BE2C (cell line): ENCODE results near the gene PRKCH.
"Not testable (repeated sequence)": the region's sequence is repeated elsewhere in the genome, so short reads cannot be mapped to it uniquely, and the experiment has no call there.

Source experiments
- DNase-seq: peaks from one replicate; pipeline ENCODE4 v3.0.0-alpha.2; 2020
- H3K27me3 ChIP-seq: fragments of 250-450 bp; sonication (Bioruptor Pico); 2 replicates; pipeline ENCODE4 v1.5.1; 2020; ENCODE audit warnings: mild to moderate bottlenecking
- H3K36me3 ChIP-seq: fragments of 250-450 bp; sonication (Bioruptor Pico); 2 replicates; pipeline ENCODE4 v1.5.1; 2020; ENCODE audit warnings: mild to moderate bottlenecking
- H3K4me1 ChIP-seq: fragments of 250-450 bp; sonication (Bioruptor Pico); 2 replicates; pipeline ENCODE4 v1.5.1; 2020
- H3K4me3 ChIP-seq: 2 replicates; pipeline ENCODE4 v1.5.1; 2011; ENCODE audit warnings: low read depth, low read length
- H3K9me3 ChIP-seq: fragments of 250-450 bp; sonication (Bioruptor Pico); 2 replicates; pipeline ENCODE4 v1.5.1; 2020
- TF ChIP-seq, protein P1 (sequence below): IDR thresholded peaks from 2 replicates; pipeline ENCODE4 v1.5.1; 2012; ENCODE audit warnings: mild to moderate bottlenecking, low read depth, low read length

The PRKCH gene

DNA sequence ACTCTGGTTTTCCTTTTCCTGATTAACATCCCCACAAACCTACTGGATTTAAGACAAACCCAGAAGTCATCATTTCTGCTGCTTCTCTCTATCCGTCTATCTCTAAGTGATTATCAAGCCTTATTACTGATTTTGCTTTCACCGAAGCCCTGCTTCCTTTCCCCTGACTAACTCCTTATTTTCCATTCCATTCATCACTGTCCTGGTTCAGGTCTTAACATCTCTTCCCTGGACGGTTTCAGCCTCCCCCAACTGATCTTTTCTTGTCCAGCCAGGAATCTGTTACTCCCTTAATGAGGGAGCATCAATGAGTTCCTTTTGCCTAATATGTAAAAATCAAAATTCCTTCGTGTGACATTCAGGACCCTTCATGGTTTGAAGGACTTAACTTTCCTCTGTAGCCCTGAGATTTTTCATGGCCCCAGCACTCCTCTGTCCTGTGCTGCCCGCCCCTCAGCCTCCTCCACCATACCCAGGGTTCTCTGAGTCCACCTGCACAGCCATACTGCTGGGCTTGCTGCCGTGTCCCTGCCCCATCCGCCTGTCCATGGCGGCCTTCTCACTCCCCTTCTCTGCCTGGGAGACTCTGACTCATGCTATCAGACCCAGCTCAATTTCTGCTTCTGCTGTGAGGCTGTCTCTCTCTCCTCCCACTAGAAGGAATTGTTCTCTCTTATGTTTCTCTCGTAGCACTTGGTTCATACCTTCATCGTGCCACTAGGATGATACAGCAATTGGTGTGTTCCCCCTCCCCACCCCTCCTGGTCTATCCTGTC, 206.1 kb downstream of the PRKCH start:
- Histone ChIP-seq H3K36me3 (no peaks in the 10 kb centered on the region), H3K9me3 (no peaks in the 10 kb centered on the region), H3K27me3 (no peaks in the 10 kb centered on the region), H3K4me3 (no peak overlapping the region), H3K4me1 (peaks cover 38% of the 10 kb centered on the region)
- peak; percentile 29 for DNase-seq
- TF ChIP-seq, protein P1, sequence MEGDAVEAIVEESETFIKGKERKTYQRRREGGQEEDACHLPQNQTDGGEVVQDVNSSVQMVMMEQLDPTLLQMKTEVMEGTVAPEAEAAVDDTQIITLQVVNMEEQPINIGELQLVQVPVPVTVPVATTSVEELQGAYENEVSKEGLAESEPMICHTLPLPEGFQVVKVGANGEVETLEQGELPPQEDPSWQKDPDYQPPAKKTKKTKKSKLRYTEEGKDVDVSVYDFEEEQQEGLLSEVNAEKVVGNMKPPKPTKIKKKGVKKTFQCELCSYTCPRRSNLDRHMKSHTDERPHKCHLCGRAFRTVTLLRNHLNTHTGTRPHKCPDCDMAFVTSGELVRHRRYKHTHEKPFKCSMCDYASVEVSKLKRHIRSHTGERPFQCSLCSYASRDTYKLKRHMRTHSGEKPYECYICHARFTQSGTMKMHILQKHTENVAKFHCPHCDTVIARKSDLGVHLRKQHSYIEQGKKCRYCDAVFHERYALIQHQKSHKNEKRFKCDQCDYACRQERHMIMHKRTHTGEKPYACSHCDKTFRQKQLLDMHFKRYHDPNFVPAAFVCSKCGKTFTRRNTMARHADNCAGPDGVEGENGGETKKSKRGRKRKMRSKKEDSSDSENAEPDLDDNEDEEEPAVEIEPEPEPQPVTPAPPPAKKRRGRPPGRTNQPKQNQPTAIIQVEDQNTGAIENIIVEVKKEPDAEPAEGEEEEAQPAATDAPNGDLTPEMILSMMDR: no peak

DNA sequence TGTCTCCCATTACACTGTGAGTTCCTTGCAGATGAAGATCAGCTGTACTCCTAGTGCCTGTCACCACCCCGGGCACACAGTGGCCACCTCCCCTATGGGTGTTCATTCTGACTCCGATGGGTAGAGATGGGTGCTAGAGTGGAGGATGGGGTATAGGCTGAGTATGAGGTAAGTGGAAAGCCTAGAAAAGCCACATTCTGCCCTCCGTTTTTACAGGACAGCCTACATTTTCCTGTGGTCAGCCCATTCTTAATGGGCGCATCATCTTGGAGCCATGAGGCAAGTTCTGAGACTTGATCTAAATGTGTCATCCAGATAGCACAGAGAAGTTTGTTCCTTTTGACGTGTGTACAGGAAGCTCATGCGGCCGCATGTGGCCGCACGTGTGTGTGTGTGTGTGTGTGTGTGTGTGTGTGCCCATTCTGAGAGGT, 207.2 kb downstream of the PRKCH start:
- peaks cover 42% of the 10 kb centered on the region for H3K4me1 ChIP-seq

DNA sequence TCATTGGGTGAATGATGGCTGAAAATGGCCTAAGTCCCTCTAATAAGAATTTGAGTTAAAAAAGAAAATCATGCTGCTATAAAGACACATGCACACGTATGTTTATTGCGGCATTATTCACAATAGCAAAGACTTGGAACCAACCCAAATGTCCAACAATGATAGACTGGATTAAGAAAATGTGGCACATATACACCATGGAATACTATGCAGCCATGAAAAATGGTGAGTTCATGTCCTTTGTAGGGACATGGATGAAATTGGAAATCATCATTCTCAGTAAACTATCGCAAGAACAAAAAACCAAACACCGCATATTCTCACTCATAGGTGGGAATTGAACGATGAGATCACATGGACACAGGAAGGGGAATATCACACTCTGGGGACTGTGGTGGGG, 208.0 kb downstream of the PRKCH start:
- H3K4me1 ChIP-seq: peaks cover 44% of the 10 kb centered on the region
- not testable (repeated sequence) for H3K9me3 ChIP-seq, DNase-seq, H3K36me3 ChIP-seq, H3K27me3 ChIP-seq, H3K4me3 ChIP-seq

More for the DNA sequence above, 207.2 kb downstream of the PRKCH start:
- no peaks in the 10 kb centered on the region for H3K36me3 ChIP-seq
- DNase-seq: no peak
- TF ChIP-seq, protein P1: no peak
- H3K9me3 ChIP-seq: no peaks in the 10 kb centered on the region
- H3K4me3 ChIP-seq: no peak overlapping the region
- no peaks in the 10 kb centered on the region for H3K27me3 ChIP-seq

DNA sequence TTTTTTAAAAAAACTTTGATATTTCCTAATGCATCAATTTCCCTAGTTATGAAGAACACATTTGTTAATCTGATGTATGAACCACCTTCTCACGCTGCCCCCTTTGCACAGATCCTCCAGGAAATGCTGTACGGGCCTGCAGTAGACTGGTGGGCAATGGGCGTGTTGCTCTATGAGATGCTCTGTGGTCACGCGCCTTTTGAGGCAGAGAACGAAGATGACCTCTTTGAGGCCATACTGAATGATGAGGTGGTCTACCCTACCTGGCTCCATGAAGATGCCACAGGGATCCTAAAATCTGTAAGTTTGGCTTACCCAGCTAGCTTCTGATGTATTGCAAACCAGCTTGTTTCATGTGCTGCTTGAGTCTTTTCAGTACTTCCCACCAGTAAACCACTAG, 208.9 kb downstream of the PRKCH start:
- Histone ChIP-seq H3K27me3 (no peaks in the 10 kb centered on the region), H3K4me1 (peaks cover 35% of the 10 kb centered on the region), H3K9me3 (no peaks in the 10 kb centered on the region), H3K36me3 (no peaks in the 10 kb centered on the region), H3K4me3 (no peak overlapping the region)
- TF ChIP-seq, protein P1: no peak
- no peak for DNase-seq

DNA sequence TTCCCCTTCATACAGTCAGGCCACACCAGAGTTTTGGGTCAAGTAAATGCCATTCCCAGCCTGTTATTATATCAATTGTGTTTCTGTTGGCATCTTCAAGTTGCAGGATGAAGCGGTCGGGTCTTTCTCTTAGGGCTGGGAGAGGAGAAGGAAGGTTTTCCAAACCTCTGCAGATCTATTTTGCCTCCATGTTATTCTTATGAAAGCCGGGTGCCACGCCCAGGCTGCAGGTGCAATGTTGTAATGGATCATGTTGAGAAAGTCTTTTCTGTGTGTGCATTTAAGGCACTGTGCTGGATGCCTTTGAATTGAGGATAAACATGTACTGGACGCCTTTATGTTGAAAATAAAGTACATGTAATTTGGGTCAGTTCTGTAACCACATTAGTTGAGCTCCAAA, 209.5 kb downstream of the PRKCH start:
- Histone ChIP-seq H3K9me3 (no peaks in the 10 kb centered on the region), H3K4me1 (peaks cover 29% of the 10 kb centered on the region), H3K27me3 (no peaks in the 10 kb centered on the region), H3K36me3 (no peaks in the 10 kb centered on the region), H3K4me3 (no peak overlapping the region)
- TF ChIP-seq, protein P1: no peak
- no peak for DNase-seq

DNA sequence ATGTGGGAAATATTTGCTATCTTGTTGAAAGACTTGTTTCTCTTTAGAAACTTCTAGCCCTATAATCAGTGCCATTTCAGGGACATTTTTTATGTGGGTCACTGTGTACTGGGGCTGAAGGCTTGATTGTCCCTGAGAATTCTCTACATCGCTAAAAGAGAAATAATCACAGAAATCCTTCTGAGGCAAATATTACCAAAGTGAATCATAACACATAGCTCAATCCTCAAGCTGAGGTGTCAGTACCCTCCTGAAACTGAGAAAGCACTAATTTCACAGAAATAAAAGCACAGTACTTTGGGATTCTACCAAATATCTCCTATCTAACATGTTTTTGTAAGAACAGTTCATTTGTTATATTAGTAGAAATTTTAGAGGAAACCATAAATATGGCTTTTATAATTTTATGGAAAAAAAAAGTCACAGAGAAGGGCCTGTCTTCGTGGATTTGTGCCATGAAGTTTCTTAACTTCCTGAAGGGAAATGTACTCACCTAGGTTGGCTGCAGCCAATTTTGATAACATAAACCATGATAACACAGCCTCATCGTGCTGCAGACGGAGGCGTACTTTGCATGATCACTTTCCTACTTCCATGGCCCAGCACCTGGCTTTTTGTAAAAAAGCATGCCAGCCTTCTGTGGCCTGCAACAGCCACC, 210.2 kb downstream of the PRKCH start:
- no peak for DNase-seq
- no peaks in the 10 kb centered on the region for H3K9me3 ChIP-seq
- H3K4me1 ChIP-seq: peaks cover 22% of the 10 kb centered on the region
- TF ChIP-seq, protein P1: no peak
- H3K27me3 ChIP-seq: no peaks in the 10 kb centered on the region
- no peaks in the 10 kb centered on the region for H3K36me3 ChIP-seq
- H3K4me3 ChIP-seq: no peak overlapping the region
